Activated gamma-delta T cell treated with Interleukin-2 at 50 U/mL for 16 hours (primary cell): ENCODE measurements around the gene UBAC2.

Source experiments
- DNase-seq: peaks from one replicate; pipeline ENCODE4 v3.0.0-alpha.2; 2020

Gene UBAC2

DNA sequence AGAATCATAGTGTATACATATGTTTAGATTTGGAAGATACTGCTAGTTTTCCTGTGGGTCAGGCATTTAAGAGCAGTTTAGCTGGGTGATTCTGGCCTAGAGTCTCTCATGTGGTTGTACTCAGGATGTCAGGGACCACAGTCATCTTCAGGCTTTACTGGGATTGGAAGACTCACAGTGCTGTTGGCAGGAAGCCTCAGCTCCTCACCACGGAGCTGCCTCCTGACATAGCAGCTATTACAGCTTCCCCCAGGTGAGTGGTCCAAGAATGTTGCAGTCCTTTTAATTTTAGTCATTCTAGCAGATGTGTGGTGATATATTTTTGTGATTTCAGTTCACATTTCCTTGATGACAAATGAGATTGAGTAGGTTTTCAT lies 74.4 kb downstream of the UBAC2 start:
- peak; percentile 26 for DNase-seq

DNA sequence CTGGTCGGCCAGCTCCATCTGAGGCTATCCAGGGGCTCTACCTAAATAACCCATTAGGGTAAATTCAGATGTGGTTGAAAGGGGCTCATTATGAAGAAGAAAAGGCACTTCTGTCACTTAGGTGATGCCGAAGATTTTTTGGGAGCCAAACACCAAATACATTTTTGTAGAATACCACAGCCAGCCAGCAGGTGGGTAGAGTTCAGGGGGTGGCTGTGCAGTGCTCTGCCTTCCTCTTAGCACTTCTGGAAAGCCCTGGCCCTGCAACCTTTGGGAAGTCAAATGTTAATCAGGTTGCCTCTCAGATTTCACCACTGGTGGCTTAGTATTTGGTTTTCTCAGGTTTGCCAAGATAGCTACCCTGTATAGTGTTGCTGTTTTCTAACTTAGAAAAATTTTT lies 76.1 kb downstream of the UBAC2 start:
- DNase-seq, result no peak

- DNase-seq, result no peak
Observed at GRCh38 chr13:99277629-99278028, 77.0 kb downstream of the UBAC2 start.

GRCh38 chr13:99278200-99278599 lies 77.5 kb downstream of the UBAC2 start:
- no peak for DNase-seq

DNA sequence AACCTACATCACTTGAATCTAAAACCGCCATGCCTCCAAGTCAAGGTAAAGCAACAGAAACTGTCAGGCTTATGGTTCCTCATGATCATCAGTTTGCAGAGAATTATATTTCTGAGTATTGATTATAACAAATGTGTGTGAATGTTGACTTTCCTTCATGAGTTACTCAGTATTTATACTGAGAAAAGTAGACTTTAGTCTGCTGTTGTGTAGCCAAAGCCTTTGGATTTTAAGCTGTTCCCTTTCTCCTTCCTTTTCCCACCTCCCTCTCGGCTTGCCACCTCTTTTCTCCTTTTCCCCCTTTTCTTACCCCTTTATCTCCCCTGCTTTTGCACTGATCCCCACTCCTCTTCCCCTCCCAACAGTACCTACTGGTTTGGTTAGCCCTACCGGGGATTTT lies 78.2 kb downstream of the UBAC2 start:
- DNase-seq, result no peak

DNA sequence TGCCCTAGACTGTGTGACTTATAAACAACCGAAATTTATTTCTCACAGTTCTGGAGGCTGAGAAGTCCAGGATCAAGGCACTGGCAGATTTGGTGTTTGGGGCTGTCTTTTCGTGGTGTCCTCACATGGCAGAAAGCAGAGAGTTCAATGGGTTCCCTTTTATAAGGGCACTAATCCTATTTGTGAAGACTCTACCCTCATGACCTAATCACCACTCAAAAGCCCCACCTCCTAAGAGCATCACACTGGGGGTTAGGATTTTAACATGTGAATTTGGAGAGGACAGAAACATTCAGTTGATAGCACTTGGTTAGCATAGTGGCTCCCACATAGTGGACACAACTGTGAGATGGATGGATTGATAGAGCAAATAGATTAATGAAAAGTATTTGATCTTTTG lies 79.0 kb downstream of the UBAC2 start:
- DNase-seq, result no peak

DNA sequence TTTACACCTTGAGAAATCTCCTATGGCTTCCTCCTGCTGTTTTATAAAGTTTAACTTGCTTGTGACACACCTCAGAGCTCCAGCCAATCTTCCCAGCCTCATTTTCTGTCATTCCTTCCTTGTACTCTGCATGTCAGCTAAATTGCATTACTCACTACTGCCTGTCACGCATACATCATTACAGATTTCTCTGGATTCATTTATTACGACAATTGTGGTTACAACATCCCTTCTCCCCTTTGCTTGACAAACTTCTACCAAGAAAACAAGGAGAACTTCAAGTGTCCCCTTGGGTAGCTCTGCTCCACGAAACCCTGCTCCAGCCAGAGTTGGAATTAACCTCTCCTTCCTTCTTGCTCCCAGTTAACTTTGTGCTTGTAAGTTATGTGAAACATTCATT lies 79.5 kb downstream of the UBAC2 start:
- no peak for DNase-seq

- DNase-seq, result peak; percentile 54
Observed at GRCh38 chr13:99281811-99282263, 81.2 kb downstream of the UBAC2 start.

DNA sequence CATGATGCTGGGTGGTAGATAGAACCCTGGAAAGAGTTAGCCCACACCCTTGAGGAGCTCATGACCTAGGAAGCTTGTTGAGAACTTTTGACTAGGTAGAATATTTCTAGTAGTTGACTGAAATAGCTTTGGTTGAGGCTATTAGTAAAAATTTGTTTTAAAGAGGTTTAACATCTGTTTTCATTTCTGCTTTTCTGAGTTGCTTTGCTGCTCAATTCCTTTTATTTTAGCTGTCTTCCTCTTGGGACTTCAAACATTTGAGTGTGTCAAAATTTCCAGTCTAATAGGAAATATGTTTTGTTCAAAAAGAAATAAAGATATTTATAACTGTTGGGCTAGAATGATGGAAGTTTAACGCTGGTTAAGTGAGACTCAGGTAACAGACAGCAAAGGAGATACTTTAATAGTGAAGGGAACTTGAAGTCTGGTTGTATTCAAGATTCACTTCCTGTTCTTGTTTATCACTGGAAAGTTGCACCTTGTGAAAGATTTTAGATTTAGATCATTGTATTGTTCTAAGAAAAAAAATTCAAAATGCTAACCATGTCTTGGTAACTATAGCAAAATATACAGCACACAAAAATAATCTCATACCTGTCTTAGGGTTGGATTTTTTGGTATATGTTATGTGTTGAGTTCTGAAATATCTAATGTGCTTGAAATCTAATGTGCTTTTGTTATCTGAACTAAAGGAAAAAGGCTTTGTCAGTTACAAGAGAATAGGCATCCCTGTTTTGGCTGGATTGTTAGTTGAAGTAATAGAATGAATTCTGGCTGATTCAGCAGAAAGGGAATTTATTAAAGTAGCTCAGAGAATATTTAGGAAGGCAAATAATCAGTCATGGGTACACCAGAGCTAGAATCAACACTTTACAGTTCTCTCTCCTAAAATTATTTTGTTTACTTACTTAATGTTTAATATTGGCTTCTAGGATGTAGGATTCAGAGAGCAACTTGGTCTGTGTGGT lies 81.9 kb downstream of the UBAC2 start:
- no peak for DNase-seq

DNA sequence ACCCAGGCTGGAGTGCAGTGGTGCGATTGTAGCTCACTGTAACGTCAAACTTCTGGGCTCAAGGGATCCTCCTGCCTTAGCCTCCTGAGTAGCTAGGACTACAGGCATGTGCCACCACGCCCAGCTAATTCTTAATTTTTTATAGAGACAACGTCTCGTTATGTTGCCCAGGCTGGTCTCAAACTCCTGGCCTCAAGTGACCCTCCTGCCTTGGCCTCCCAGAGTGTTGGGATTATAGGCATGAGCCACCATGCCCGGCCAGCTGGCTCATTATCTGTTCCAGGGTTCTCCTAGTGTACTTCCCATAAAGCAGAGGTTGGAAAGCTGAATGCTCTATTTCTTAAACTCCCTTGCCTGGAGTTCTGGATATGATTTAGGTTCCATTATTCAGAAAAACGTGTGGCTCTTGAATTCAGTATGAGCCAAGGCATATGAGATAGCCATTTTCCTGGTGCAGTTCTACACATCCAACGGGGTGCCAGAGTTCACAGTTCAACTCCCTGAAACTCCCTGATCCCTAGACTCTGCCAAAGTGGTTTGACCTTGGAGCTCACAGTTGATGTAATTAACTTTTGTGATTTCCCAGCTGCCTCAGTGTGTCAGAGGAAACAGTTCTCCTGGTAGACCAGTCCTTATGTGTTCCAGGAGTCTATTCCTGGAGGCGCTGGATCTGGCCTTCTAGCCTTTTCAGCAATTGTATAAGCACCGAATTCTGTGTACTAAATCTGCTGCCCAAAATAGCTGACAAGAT lies 85.0 kb downstream of the UBAC2 start:
- no peak for DNase-seq

DNA sequence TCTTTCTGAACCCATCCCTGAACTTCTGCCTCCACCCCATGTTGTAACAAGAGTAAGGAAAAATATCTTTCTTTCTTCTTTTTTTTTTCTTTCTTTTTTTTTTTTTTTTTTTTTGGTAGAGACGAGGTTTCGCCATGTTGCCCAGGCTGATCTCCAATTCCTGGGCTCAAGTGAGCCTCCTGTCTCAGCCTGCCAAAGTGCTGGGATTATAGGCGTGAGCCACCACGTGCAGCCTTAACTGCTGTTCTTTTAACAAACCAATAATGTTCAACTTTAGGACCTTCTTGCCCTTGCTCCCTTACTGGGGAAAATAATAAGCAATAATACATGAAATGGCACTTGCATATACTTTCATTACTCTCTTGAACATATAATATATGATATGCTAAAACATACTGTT lies 86.9 kb downstream of the UBAC2 start:
- DNase-seq, result no peak

DNA sequence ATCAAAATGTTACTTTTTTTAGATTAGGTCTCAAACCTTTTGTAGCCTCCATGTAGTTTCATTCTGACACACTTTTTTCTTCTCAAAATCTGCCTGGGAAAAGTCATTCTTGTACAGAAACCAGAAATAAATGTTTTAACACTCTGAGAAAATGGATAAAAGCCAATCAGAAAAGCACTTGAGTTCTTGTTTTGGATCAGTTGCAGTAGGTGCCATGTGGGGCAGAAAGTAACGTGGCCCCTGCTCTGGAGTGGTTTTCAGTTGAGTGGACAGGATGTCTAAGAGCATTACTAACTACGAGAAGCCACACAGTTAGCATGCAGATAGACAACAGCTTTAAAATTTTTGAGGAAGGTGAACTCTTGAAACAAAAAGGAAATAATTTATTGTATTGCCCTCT lies 87.4 kb downstream of the UBAC2 start:
- no peak for DNase-seq

DNA sequence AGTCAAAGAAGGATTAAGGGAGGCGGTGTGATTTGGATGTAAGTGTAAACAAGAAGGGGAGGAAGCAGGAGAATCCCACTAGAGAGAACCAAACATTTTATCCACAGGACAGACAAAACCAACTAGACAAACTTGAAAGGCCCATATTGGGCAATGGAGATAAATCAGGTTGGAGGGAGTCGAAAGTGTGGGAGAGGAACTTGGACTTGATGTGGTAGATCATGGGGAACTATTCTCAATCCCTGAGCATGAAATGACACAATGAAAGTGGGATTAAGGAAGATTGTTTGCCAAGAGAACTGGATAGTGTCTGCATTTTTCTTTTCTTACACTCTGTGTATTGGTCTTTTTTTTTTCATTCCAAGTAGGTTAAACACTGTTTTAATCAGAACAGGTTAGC lies 88.6 kb downstream of the UBAC2 start:
- no peak for DNase-seq

- peak; percentile 59 for DNase-seq
Observed at GRCh38 chr13:99289674-99290337, 89.2 kb downstream of the UBAC2 start.

DNA sequence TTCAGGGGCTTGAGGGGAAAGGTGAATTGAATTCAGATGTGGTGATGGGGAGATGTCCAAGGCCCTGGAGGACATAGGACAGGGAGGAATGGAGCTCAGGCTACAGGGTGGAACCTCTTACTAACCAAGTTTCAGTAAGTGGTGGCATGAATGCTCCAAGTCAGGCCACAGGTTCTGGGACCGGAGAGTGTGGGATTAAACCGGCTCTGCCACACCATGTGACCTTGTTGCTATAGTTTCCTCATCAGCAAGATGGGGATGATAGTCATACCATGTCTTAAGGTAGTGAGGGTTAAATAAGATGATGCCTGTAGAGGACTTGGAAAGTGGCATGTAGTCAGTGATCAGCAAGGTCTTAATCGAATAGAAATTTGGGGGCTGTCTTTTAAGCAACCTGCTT lies 90.2 kb downstream of the UBAC2 start:
- DNase-seq, result no peak

DNA sequence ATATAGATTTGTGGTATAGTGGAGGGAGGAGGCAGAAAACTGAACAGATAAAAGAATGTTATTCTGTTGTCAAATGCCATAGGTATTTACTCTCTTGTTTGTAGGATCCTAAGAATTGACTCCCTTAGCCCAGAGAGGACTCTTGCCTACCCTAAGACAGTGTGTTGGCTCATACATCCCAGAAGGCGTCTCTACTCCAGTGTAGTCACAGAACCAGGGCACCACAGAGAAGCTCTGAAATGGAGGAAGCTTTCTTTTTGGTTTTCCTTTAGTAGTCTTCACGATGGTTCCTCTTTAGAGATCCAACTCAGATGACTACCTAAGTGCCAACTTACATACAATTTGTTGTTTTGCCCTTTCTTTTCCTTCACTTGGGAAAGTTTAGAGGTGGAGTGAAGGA lies 92.5 kb downstream of the UBAC2 start:
- DNase-seq, result no peak

DNA sequence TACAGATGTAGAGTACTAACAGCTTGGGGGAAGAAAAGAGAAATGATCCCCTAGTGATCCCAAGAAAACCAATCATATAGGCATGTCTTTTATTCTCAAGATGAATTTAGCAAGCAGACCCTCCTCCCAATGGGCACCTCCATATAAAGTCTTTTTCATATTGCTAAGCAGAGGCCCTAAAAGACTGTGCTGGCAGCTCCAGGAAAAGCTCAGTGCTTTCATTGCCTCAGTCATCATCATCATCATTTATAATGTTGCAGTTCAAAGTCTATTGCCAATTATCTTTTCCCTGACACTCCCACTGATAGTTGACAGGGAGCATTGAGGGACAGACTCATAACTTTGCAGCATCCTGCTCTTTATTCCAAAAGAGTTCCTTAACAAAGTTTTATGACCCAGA lies 93.5 kb downstream of the UBAC2 start:
- DNase-seq, result no peak

- DNase-seq, result no peak
Observed at GRCh38 chr13:99294958-99295357, 94.3 kb downstream of the UBAC2 start.

DNA sequence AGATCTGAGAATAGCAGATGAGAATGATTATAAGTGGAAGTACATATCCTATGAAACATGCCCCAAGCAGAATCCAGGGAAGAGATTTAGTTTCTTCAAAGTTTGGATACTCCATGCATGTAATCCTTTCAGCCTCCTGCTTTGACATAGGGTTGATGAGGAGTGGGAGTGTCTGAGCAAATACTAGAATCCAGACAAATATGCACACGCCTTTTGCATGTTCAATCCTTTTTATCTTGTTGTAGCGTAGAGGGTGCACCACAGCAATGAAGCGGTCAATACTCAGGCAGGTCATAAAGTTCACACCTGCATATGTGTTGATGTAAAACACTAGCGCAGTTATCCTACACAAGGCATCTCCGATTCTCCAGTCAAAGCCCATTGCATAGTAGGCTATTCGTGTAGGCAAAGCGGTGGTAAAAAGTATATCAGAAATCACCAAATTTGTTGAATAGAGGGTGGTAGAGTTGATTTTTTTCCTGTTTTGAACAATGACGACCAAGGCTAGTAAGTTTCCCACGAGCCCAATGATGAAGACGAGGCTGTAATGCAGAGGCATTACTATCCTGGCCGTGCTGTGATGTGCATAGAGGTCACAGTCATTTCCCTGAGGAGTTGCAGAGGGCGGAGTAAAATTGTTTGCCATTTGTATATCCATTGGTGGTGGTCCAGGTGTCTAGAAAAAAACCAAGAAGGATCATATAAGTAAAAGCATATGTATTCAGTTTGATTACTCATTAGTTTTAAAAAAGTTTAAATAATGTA lies 95.0 kb downstream of the UBAC2 start:
- no peak for DNase-seq

DNA sequence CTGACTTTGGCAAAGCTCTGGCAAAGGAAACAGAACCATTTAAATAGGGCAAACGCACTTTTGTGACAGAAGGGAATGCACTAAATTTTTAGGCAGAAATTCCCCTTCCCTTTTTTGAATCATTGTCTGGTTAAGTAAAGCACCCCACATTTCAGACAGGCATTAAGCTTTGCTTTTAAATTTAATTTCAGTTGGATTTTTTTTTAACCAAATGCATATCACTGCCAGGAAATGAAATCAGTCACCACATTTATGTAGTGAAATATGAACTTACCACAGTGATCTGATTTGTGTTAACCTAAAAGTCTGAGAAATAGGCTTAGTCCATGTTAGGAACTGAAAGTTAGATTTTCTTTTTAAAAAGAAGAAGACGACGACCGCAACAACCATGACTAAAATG lies 95.7 kb downstream of the UBAC2 start:
- no peak for DNase-seq

- no peak for DNase-seq
Observed at GRCh38 chr13:99297331-99297730, 96.7 kb downstream of the UBAC2 start.

DNA sequence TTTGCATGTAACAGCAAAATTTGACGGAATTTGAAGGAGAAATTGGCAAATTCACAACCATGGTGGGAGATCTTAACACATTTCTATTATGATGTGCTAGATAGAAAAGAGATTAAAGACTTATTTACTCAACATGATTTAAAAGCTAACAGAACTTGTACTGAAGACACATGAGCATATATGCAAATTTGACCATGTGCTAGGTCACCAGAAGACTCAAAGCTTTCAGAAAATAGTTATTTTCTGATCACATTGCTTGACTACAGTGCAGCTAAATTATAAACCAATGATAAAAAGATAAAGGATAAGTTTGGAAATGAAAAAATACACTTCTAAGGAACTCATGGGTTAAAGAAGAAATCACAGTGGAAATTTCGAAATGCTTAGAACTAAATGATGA lies 97.4 kb downstream of the UBAC2 start:
- no peak for DNase-seq
